Raji (cell line): ENCODE measurements around the gene CHL1.

ENCODE experiments used
- POLR2A ChIP-seq: IDR thresholded peaks from 2 replicates; pipeline ENCODE4 v1.6.1; 2011; ENCODE audit warnings: low read depth, low read length, control low read depth; ENCODE audit not compliant: insufficient read depth

CHL1 gene

GRCh38 chr3:248864-249520 is 52.4 kb downstream of the CHL1 start:
- TF ChIP-seq POLR2A, result no peak

- TF ChIP-seq POLR2A, result no peak
Measured at GRCh38 chr3:249587-250262, 53.2 kb downstream of the CHL1 start.

DNA sequence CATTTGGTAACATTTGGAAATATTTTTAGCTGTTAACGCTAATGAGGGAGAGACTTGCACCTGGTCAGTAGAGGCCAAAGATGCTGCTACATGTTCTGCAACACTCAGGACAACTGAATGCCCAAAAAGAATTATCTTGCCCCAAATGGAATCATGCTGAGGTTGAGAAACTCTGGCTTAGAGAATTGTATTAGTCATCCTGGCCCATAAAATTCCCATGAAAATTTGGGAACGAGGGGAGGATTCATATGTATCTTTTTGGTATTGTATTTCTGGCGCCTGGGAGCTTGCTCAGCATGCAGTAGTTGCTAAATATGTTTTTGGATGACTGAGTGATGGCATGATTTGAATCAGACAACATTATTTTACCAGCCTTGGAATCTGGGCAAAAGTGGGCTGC is 59.9 kb downstream of the CHL1 start:
- no peak for TF ChIP-seq POLR2A

DNA sequence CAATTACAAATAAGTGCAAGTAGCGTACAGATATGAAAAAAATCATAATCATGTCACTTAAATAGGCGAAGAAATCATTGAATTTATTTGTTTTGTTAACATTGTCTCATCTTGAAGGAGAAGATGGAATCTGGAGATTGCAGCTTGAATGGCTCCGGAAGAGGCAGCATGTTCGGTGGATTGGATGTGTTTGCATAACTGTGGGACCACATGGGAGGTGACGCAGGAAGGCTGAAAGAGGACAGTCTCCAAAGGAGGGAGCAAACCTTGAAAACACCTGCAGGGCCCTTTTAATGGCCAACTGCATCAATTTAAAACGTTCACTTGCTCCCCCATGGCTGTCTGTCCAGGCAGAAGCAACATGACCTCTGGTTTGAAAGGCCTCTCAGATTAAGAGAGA is 61.3 kb downstream of the CHL1 start:
- no peak for TF ChIP-seq POLR2A

DNA sequence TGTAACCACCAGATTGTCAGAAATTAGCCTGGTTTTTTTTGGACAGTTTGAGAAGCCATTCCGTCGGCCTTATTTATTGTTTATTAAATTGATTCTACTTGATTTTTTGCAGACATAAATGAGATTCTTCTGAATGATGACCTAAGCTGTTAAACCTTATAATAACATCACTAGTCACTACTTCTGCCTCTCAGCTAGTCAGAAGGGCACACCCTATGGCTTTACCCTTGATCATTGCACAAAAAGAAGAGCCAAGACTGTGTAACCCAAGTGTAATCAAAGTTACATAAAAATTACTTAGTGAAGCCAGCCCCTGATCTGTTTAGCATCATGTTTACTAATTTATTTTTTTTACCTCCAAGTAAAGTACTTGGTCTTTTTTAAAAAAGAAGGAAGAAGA is 64.3 kb downstream of the CHL1 start:
- TF ChIP-seq POLR2A, result no peak

DNA sequence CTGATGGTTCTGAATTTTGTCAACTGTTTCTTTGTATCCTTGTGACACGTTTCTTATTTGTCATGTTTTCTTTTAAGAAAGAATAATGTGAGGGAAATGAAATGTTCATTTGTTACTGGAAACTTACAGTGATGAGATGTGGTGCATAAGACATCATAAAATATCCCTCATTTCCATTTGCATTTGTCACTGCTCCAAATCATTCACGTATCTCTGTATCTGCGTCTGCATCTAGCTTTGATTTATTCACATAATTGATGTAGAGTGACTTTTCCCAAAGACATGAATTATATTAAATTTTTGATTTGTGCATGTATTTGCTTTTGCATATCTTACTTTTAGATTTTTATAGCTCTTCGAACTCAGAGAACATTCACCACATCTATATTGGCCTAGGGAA is 66.8 kb downstream of the CHL1 start:
- TF ChIP-seq POLR2A, result no peak

- TF ChIP-seq POLR2A, result no peak
Measured at GRCh38 chr3:264394-265156, 68.0 kb downstream of the CHL1 start.

GRCh38 chr3:267101-267500 is 70.5 kb downstream of the CHL1 start:
- TF ChIP-seq POLR2A, result no peak

- no peak for TF ChIP-seq POLR2A
Measured at GRCh38 chr3:270688-271087, 74.1 kb downstream of the CHL1 start.

GRCh38 chr3:274927-275326 is 78.4 kb downstream of the CHL1 start:
- no peak for TF ChIP-seq POLR2A

DNA sequence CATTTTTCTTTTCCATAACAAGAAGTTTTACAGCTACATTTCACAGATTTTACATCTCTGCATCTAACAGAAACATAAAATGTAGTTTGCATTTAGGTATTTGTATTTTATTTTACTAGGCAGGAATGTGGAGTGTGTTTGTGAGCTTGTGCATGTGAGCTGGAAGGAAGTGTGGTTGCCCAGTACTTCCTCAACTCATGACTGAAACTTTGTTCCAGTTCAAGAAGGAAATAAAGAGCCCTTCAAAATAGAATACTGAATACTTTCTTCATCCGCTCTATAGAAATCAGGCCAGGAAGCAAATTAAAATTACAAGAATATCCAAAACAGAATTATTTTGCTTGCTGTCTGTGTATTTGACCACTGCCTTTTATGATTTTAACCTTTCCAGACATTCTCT is 81.3 kb downstream of the CHL1 start:
- no peak for TF ChIP-seq POLR2A

DNA sequence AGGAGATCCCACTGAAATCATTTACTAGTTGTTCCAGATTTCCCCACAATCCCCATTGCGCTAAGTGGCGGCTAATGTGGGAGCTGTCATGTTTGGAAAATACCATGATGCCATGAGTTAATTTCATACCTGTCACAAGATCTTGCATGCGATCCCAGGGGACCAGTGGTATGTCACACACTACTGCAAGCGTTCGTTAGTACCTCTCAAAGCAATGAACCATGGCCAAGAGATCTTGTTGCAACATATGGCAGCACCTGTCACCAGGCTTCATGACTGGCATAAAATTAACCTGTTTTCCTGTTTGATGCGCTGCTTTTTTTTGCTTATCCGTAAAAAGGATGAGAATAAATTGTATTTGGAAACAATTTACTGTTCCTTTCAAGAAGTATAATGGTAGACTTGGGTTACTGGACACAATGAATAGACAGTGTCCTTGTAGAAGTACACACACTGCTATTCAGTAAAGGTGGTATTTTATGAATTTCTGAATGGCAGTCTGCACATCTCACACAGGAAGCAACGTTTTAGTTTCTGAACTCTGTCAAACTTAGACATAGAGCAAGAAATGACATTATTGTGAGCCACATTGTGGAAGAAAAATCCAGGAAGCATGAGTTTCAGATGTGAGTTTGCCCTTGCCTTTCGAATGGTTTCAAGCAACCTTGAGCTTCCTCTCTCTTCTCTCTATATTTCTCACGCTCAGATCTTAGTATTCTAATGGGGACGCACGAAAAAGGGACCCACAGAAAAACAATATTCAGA is 81.9 kb downstream of the CHL1 start:
- no peak for TF ChIP-seq POLR2A

DNA sequence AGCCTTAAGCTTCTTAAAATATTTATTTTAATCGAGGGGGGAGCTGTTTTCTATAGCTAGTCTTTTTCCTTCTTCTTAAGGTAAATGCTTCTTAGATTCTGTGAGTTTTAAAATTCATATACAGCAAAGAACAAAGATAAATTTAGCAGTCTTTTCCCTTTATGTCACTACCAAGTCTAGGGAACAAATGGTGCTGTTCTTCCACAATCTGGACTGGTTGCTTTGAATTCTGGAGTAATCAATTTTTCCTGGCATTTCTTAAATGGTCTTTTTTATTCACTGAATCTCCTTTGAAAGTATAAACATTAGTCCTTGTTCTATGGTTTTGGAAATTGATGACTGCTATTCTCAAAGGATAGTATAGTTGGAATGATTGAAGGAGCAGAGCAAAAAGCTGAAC is 82.8 kb downstream of the CHL1 start:
- no peak for TF ChIP-seq POLR2A

GRCh38 chr3:280681-281080 is 84.1 kb downstream of the CHL1 start:
- TF ChIP-seq POLR2A, result no peak

DNA sequence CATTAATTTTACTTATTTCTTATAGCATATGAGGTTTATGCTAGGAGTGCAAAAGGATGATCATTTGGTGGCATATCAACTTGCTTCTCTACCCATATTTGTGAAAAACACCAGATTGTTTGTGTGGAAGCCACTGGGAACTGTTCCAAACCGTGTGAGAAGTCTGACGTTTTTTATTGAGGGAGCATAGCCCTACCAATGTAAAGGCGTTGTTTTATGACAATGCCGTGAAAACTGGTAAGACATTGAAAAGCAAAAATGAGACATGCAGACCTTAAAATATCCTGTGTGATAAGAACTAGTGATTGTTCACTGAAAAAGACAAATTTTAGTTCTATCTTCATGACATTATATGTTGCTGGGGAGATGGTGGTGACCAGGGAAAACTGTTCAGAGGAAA is 87.8 kb downstream of the CHL1 start:
- no peak for TF ChIP-seq POLR2A
